Metanephros (tissue), 1 donor: ENCODE data around the gene MYO1C. TPM values are rescaled to one million over a fixed set of nuclear protein-coding genes. Genes with fewer than 3 reads are reported as not detected.

ENCODE experiments used
- total RNA-seq: library from RNA; depleted of rRNA; stranded (reverse); fragments of >200 nt; gene quantifications from one replicate; pipeline ENCODE4 v1.2.3, GENCODE V29; 2014

Gene MYO1C
- 90.9 TPM for total RNA-seq

GRCh38 chr17:1492249-1493206, at the start of gene MYO1C:
Gene MYO1C, minus strand, starts transcription at chr17:1492686. Its CDS starts 199 bp downstream, at chr17:1492487.

GRCh38 chr17:1516388-1517161, 24.1 kb upstream of the MYO1C start, which contains the start of gene INPP5K:
Gene INPP5K, minus strand, starts transcription at chr17:1516612. Its CDS starts 113 bp downstream, at chr17:1516499.

GRCh38 chr17:1455797-1456599, 36.5 kb downstream of the MYO1C start, which contains the start of gene CRK:
Gene CRK, minus strand, starts transcription at chr17:1456232. Its CDS starts 115 bp downstream, at chr17:1456117.

Other genes with a start within 250 kb of the MYO1C start
- not detected for gene BHLHA9, start 222.2 kb downstream of the MYO1C start, total RNA-seq
- 1.2 TPM for gene TRARG1, start 213.0 kb downstream of the MYO1C start, total RNA-seq
- 333 TPM for gene YWHAE, start 92.5 kb downstream of the MYO1C start, total RNA-seq
- gene CRK, start 36.5 kb downstream of the MYO1C start, total RNA-seq = 59.0 TPM
- 61.9 TPM for gene INPP5K, start 23.9 kb upstream of the MYO1C start, total RNA-seq
- gene PITPNA, start 70.1 kb upstream of the MYO1C start, total RNA-seq = 23.9 TPM
- gene SLC43A2, start 136.1 kb upstream of the MYO1C start, total RNA-seq = 42.3 TPM
- gene SCARF1, start 153.0 kb upstream of the MYO1C start, total RNA-seq = 19.0 TPM
- gene RILP, start 157.2 kb upstream of the MYO1C start, total RNA-seq = 14.5 TPM
- gene PRPF8, start 192.2 kb upstream of the MYO1C start, total RNA-seq = 201 TPM
- gene TLCD2, start 217.7 kb upstream of the MYO1C start, total RNA-seq = 3.9 TPM
- gene WDR81, start 232.0 kb upstream of the MYO1C start, total RNA-seq = 26.2 TPM